ENCODE measurements around the gene IDE. TPM values are rescaled to one million over a fixed set of nuclear protein-coding genes. Genes with fewer than 3 reads are reported as not detected.

Gene IDE
- total and polyA plus RNA-seq, 8 donors = 19.2 to 50.2 (median 23.1) TPM

DNA sequence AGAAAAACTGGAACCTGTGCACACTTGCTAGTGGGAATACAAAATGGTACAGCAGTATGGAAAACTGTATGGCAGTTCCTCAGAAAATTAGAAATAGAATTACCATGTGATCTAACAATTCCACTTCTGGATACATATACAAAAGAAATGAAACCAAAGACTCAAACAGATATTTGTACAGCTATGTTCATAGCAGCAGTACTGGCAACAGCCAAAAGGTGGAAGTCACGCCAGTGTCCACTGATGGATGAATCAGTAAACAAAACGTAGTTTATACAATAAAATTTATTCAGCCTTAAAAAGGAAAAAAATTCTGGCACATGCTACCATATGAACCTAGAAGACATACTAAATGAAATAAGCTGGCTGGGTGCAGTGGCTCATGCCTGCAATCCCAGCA is 23.0 kb downstream of the IDE start:
- no peak overlapping the region for H3K27ac ChIP-seq
- DNase-seq (no peak), ATAC-seq (no peak)
- no peaks in the 10 kb centered on the region for H3K27me3 ChIP-seq
- H3K9me3 ChIP-seq = peaks cover 0 to 15% of the 10 kb centered on the region in 2 donors
- H3K4me1 ChIP-seq = no peaks in the 10 kb centered on the region
- TF ChIP-seq, protein P1, sequence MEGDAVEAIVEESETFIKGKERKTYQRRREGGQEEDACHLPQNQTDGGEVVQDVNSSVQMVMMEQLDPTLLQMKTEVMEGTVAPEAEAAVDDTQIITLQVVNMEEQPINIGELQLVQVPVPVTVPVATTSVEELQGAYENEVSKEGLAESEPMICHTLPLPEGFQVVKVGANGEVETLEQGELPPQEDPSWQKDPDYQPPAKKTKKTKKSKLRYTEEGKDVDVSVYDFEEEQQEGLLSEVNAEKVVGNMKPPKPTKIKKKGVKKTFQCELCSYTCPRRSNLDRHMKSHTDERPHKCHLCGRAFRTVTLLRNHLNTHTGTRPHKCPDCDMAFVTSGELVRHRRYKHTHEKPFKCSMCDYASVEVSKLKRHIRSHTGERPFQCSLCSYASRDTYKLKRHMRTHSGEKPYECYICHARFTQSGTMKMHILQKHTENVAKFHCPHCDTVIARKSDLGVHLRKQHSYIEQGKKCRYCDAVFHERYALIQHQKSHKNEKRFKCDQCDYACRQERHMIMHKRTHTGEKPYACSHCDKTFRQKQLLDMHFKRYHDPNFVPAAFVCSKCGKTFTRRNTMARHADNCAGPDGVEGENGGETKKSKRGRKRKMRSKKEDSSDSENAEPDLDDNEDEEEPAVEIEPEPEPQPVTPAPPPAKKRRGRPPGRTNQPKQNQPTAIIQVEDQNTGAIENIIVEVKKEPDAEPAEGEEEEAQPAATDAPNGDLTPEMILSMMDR (IDR thresholded peaks at IDR 0.05) = no peak
- peaks cover 0 to 33% of the 10 kb centered on the region in 2 donors for H3K36me3 ChIP-seq
- intact Hi-C loops (cut with DNase I) = no loop called here
- no peak overlapping the region for H3K4me3 ChIP-seq

DNA sequence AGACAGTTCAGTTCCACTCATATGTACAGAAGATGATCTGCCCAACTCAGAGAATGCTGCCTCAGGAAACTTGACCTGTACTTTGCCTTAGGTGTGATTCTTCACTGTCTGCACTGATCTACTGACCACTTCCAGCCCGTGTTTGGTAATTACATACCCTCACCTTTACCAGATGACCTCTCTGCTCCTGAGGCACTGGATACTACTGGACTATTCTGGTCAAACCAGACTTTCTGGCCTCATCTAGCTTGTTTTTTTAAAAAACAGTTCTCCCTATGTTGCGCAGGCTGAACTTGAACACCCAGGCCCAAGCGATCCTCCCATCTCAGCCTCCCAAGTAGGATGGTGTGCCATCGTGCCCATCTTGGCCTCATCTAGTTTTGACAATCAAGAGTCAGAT is 26.2 kb downstream of the IDE start:
- Histone ChIP-seq H3K4me1 (peaks cover 0 to 12% of the 10 kb centered on the region in 2 donors), H3K9me3 (no peaks in the 10 kb centered on the region), H3K27ac (no peak overlapping the region), H3K27me3 (no peaks in the 10 kb centered on the region), H3K36me3 (peaks cover 0 to 11% of the 10 kb centered on the region in 2 donors), H3K4me3 (no peak overlapping the region)
- TF ChIP-seq, protein P1 (IDR thresholded peaks at IDR 0.05) = no peak
- DNase-seq (no peak), ATAC-seq (no peak)
- intact Hi-C loops (cut with DNase I) = no loop called here

DNA sequence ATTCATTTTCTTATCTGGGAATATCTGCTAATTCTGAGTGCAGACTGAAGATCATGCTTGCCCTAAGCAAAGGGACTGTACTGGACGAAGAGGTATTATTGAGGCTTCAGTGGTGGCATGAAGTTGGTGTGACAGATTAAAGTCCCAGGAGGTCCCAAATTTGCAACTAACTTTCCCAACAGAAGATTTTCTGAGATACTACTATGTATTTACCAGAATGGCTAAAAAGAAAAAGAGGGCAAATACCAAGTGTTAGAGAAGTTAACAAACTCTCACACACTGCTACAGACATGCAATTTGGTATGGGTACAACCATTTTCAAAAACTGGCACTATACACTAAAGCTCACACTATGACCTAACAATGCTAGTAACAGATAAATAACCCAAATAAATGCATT is 28.3 kb downstream of the IDE start:
- H3K4me3 ChIP-seq = no peak overlapping the region
- TF ChIP-seq, protein P1 (IDR thresholded peaks at IDR 0.05) = no peak
- peaks cover 0 to 12% of the 10 kb centered on the region in 2 donors for H3K4me1 ChIP-seq
- peaks cover 0 to 11% of the 10 kb centered on the region in 2 donors for H3K36me3 ChIP-seq
- intact Hi-C loops (cut with DNase I) = no loop called here
- DNase-seq (no peak), ATAC-seq (no peak)
- H3K27me3 ChIP-seq = no peaks in the 10 kb centered on the region
- no peaks in the 10 kb centered on the region for H3K9me3 ChIP-seq
- no peak overlapping the region for H3K27ac ChIP-seq

DNA sequence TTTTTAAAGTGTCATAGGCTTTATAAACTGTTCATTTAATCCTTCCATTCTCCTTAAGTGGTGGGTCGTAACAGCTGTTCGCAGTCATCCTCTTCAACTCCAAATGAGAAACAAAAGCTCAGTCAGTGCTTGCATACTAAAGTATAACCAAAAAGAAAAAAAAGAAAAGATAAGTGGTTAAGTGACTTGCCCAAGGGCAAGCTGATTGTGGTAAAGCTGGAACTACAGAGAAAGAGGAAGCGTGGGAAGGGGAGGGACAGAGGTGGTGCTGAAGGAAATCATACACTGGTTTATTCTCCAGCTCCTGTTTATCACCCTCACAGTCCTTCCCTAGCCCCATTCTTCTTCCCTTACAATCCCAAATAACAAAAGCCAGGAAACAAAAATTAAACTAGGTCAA is 29.6 kb downstream of the IDE start:
- no peak overlapping the region for H3K4me3 ChIP-seq
- H3K27ac ChIP-seq = peak overlapping the region in 1 of 2 donors; percentile 45
- H3K9me3 ChIP-seq = no peaks in the 10 kb centered on the region
- TF ChIP-seq, protein P1 (IDR thresholded peaks at IDR 0.05) = no peak
- peaks cover 0 to 10% of the 10 kb centered on the region in 2 donors for H3K36me3 ChIP-seq
- intact Hi-C loops (cut with DNase I) = no loop called here
- H3K27me3 ChIP-seq = no peaks in the 10 kb centered on the region
- peaks cover 0 to 12% of the 10 kb centered on the region in 2 donors for H3K4me1 ChIP-seq
- ATAC-seq (peak; percentile 58), DNase-seq (no peak)

DNA sequence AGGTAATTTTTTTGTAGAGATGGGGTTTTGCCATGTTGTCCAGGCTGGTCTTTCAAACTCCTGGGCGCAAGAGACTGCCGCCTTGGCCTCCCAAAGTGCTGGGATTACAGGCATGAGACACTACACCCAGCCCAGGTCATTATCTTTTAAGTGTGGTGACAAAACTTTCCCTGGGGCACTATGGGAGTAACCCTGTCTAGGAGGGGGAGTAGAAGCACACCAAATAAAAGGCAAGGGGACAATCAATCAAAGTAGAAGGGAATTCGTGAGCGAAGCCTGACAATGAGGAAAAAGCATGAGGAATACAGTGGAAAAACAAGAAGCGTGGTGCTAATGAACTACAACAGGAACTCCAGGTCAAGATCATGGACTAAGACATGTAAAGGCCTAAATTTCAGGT is 31.4 kb downstream of the IDE start:
- Histone ChIP-seq H3K27ac (no peak overlapping the region), H3K36me3 (peaks cover 0 to under 1% of the 10 kb centered on the region in 2 donors), H3K9me3 (no peaks in the 10 kb centered on the region), H3K4me3 (no peak overlapping the region), H3K27me3 (no peaks in the 10 kb centered on the region), H3K4me1 (peaks cover 0 to 17% of the 10 kb centered on the region in 2 donors)
- ATAC-seq (no peak), DNase-seq (no peak)
- intact Hi-C loops (cut with DNase I) = no loop called here
- TF ChIP-seq, protein P1 (IDR thresholded peaks at IDR 0.05) = no peak

Data from left lung (tissue), 10 donors.